SK-N-SH treated with all-trans-retinoic acid at 6 μM for 48 hours (cell line): ENCODE results near the gene SLC12A6.

ENCODE experiments used
- ARNTL ChIP-seq: fragments of 450-650 bp; formaldehyde crosslinking; IDR thresholded peaks from 2 replicates; pipeline ENCODE4 v1.5.0; 2020; ENCODE audit warnings: low read depth, mild to moderate bottlenecking, moderate library complexity, borderline replicate concordance
- BACH2 ChIP-seq: fragments of 250-450 bp; sonication (Bioruptor Pico); IDR thresholded peaks from 2 replicates; pipeline ENCODE4 v1.9.0; 2021; ENCODE audit warnings: mild to moderate bottlenecking, borderline replicate concordance
- CSDC2 ChIP-seq: fragments of 250-450 bp; sonication (Bioruptor Pico); IDR thresholded peaks from 2 replicates; pipeline ENCODE4 v1.5.0; 2020; ENCODE audit warnings: mild to moderate bottlenecking, moderate library complexity
- CSRNP3 ChIP-seq: fragments of 250-450 bp; sonication (Bioruptor Pico); IDR thresholded peaks from 2 replicates; pipeline ENCODE4 v1.5.1; 2021; ENCODE audit warnings: mild to moderate bottlenecking, moderate library complexity
- ISL1 ChIP-seq: fragments of 250-450 bp; sonication (Bioruptor Pico); IDR thresholded peaks from 2 replicates; pipeline ENCODE4 v2.1.2; 2022; ENCODE audit warnings: mild to moderate bottlenecking, moderate library complexity
- RARB ChIP-seq: fragments of 250-450 bp; sonication (Bioruptor Pico); IDR thresholded peaks from 2 replicates; pipeline ENCODE4 v1.8.0; 2021; ENCODE audit warnings: mild to moderate bottlenecking, moderate library complexity
- SNAI2 ChIP-seq: fragments of 250-450 bp; sonication (Bioruptor Pico); IDR thresholded peaks from 2 replicates; pipeline ENCODE4 v1.5.0; 2020; ENCODE audit warnings: mild to moderate bottlenecking, moderate library complexity
- TSHZ2 ChIP-seq: fragments of 250-450 bp; sonication (Bioruptor Pico); IDR thresholded peaks from 2 replicates; pipeline ENCODE4 v1.5.0; 2020; ENCODE audit warnings: mild to moderate bottlenecking, moderate library complexity
- ZFP3 ChIP-seq: fragments of 250-450 bp; sonication (Bioruptor Pico); IDR thresholded peaks from 2 replicates; pipeline ENCODE4 v1.5.0; 2020; ENCODE audit warnings: mild to moderate bottlenecking, moderate library complexity
- ZNF8 ChIP-seq: fragments of 450-650 bp; formaldehyde crosslinking; IDR thresholded peaks from 2 replicates; pipeline ENCODE4 v1.5.0; 2020; ENCODE audit warnings: mild to moderate bottlenecking, moderate library complexity
- TF ChIP-seq, protein P1 (sequence below): fragments of 250-450 bp; sonication (Bioruptor Pico); IDR thresholded peaks from 2 replicates; pipeline ENCODE4 v1.5.1; 2020; ENCODE audit warnings: low read depth, mild to moderate bottlenecking, moderate library complexity

- TF ChIP-seq BACH2 (CRISPR knock-in tag) = no peak
- TF ChIP-seq RARB (CRISPR knock-in tag) = no peak
- TF ChIP-seq, protein P1, sequence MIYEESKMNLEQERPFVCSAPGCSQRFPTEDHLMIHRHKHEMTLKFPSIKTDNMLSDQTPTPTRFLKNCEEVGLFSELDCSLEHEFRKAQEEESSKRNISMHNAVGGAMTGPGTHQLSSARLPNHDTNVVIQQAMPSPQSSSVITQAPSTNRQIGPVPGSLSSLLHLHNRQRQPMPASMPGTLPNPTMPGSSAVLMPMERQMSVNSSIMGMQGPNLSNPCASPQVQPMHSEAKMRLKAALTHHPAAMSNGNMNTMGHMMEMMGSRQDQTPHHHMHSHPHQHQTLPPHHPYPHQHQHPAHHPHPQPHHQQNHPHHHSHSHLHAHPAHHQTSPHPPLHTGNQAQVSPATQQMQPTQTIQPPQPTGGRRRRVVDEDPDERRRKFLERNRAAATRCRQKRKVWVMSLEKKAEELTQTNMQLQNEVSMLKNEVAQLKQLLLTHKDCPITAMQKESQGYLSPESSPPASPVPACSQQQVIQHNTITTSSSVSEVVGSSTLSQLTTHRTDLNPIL (CRISPR knock-in tag) = no peak
- no peak for TF ChIP-seq SNAI2
- no peak for TF ChIP-seq ARNTL (CRISPR knock-in tag)
- no peak for TF ChIP-seq ZFP3 (CRISPR knock-in tag)
- no peak for TF ChIP-seq CSRNP3 (CRISPR knock-in tag)
- TF ChIP-seq ISL1 (CRISPR knock-in tag) = no peak
- TF ChIP-seq TSHZ2 (CRISPR knock-in tag) = no peak
- no peak for TF ChIP-seq CSDC2 (CRISPR knock-in tag)
- no peak for TF ChIP-seq ZNF8 (CRISPR knock-in tag)
These were observed 133.6 kb downstream of the SLC12A6 start for GRCh38 chr15:34203936-34204335.
